Spleen (tissue), 11 donors: ENCODE data around the gene HOXA7. TPM values are rescaled to one million over a fixed set of nuclear protein-coding genes. Genes with fewer than 3 reads are reported as not detected.

ENCODE experiments used
- DNase-seq: peaks from one replicate; pipeline ENCODE4 v3.0.0-alpha.2; 2020
- H3K27ac ChIP-seq, 8 donors: fragments of 200-600 bp; sonication (generic) in 7 of 8; 1 replicate in 4 of 8; 2 replicates in 4 of 8; pipeline versions ENCODE4 v1.5.0 to v1.8.0; 2016 to 2021; ENCODE audit warnings: inconsistent platforms in 4 of 8, mild to moderate bottlenecking in 4 of 8, moderate library complexity in 1 of 8
- H3K27me3 ChIP-seq, 7 donors: fragments of 200-600 bp; sonication (generic) in 6 of 7; replicated peaks in 1 of 7; 1 replicate in 4 of 7; 2 replicates in 3 of 7; pipeline versions ENCODE4 v1.5.0 to v1.8.0; 2016 to 2021; ENCODE audit warnings: inconsistent platforms in 3 of 7, mild to moderate bottlenecking in 1 of 7
- H3K36me3 ChIP-seq, 6 donors: fragments of 200-600 bp; sonication (generic) in 5 of 6; 1 replicate in 4 of 6; 2 replicates in 2 of 6; pipeline versions ENCODE4 v1.5.0 to v1.8.0; 2016 to 2021; ENCODE audit warnings: inconsistent platforms in 2 of 6
- H3K4me1 ChIP-seq, 6 donors: fragments of 200-600 bp; sonication (generic) in 5 of 6; 1 replicate in 3 of 6; 2 replicates in 3 of 6; pipeline versions ENCODE4 v1.5.0 to v1.8.0; 2016 to 2021; ENCODE audit warnings: inconsistent platforms in 3 of 6
- H3K4me3 ChIP-seq, 8 donors: fragments of 200-600 bp; sonication (generic) in 7 of 8; 1 replicate in 4 of 8; 2 replicates in 4 of 8; pipeline versions ENCODE4 v1.5.0 to v1.8.0; 2016 to 2021; ENCODE audit warnings: inconsistent platforms in 4 of 8, mild to moderate bottlenecking in 4 of 8, moderate library complexity in 2 of 8
- H3K9me3 ChIP-seq, 8 donors: fragments of 200-600 bp; sonication (generic) in 7 of 8; 1 replicate in 4 of 8; 2 replicates in 4 of 8; pipeline versions ENCODE4 v1.5.0 to v1.8.0; 2016 to 2021; ENCODE audit warnings: inconsistent platforms in 4 of 8
- POLR2A ChIP-seq, 3 donors: fragments of 450-650 bp; IDR thresholded peaks; one replicate each; pipeline ENCODE4 v1.5.1; 2017; ENCODE audit warnings: antibody characterized with exemption in 3 of 3, mild to moderate bottlenecking in 1 of 3
- POLR2AphosphoS5 ChIP-seq, 3 donors: sonication (generic); formaldehyde crosslinking; IDR thresholded peaks; one replicate each; pipeline ENCODE4 v1.5.1; 2017; ENCODE audit warnings: antibody characterized with exemption in 3 of 3
- WGBS, 5 donors: extraction: QIAGEN DNeasy Blood & Tissue Kit in 3 of 5; methylation state at CpG; one replicate each; pipeline versions ENCODE4 v1.1.5 to v1.1.7; 2013 to 2018; 5-methylcytosine and 5-hydroxymethylcytosine counted together
- intact Hi-C: fragments of 100-400 bp; cut with DNase I; formaldehyde crosslinking; loops from one replicate; pipeline ENCODE4 v1.15.0; 2023; ENCODE audit warnings: low total_unique reads
- polyA plus RNA-seq, 3 donors: library from polyadenylated mRNA; stranded (reverse); fragments of 200-250 nt; gene quantifications; one replicate each; pipeline ENCODE4 v1.2.1, GENCODE V29; 2013
- total RNA-seq, 7 donors: library from RNA; depleted of rRNA in 3 of 7; stranded (reverse); fragments of >200 nt in 3 of 7; fragmentation: NEBNext Ultra II Directional in 4 of 7; extraction: Animal tissue kit (Norgen Biotek cat#: 25700) in 4 of 7; gene quantifications; one replicate each; pipeline versions ENCODE4 v1.1.0 to v1.2.1, GENCODE V29; 2016 to 2021
- TF ChIP-seq, protein P1 (sequence below), 11 experiments: fragments of 200-600 bp in 7 of 11; fragments of 450-650 bp in 4 of 11; sonication (generic) in 4 of 11; IDR thresholded peaks in 8 of 11; conservative IDR thresholded peaks in 3 of 11; 1 replicate in 7 of 11; 2 replicates in 4 of 11; pipeline versions ENCODE4 v1.4.0 to v1.8.0; 2016 to 2021; ENCODE audit warnings: antibody characterized with exemption in 11 of 11, inconsistent platforms in 4 of 11, mild to moderate bottlenecking in 1 of 11
- donor health status: healthy with polysubstance abuse.
- donor health status: DM: no; HTN: no; CAD: no; lungs with moderate emphysema.
- donor health status: DM: no; HTN: no; CAD: no.
- donor health status: Bipolar disorder and iron deficiency.
- donor health status: healthy.
- donor health status: DM: no; HTN: no; CAD: no.
- donor health status: DM: yes; HTN: yes; CAD: no.

The HOXA7 gene
- total and polyA plus RNA-seq, 10 donors: 0.55 to 8.0 (median 2.4) TPM

DNA sequence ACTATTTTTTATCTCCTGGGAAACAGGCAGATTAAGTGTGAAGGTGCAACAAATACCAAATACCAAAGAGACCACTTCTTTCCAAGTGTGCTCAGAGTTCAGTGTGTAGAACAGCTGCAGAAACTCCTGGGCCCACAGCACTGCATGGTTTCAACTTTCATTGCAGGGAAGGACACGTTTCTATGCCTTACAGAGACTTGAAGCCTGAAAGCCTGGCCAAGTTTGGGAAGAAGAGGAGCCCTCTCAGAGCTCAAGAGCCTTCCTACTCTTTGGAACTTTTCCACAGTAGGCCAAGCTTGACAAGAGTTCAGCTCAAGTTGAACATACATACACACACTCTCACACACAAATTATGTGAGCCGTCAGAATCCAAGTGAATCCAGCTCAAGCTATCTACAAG lies 28.4 kb downstream of the HOXA7 start:
- H3K4me3 ChIP-seq: no peak overlapping the region
- peaks cover 0 to 14% (median 0%) of the 10 kb centered on the region in 7 donors for H3K27me3 ChIP-seq
- no peak for DNase-seq
- 49 to 81% (median 69%) methylated on average over 2 of the region's 2 CpGs for WGBS, 5 donors
- no peaks in the 10 kb centered on the region for H3K36me3 ChIP-seq
- H3K4me1 ChIP-seq: peaks cover 0 to 24% (median 3%) of the 10 kb centered on the region in 6 donors
- TF ChIP-seq, protein P1, sequence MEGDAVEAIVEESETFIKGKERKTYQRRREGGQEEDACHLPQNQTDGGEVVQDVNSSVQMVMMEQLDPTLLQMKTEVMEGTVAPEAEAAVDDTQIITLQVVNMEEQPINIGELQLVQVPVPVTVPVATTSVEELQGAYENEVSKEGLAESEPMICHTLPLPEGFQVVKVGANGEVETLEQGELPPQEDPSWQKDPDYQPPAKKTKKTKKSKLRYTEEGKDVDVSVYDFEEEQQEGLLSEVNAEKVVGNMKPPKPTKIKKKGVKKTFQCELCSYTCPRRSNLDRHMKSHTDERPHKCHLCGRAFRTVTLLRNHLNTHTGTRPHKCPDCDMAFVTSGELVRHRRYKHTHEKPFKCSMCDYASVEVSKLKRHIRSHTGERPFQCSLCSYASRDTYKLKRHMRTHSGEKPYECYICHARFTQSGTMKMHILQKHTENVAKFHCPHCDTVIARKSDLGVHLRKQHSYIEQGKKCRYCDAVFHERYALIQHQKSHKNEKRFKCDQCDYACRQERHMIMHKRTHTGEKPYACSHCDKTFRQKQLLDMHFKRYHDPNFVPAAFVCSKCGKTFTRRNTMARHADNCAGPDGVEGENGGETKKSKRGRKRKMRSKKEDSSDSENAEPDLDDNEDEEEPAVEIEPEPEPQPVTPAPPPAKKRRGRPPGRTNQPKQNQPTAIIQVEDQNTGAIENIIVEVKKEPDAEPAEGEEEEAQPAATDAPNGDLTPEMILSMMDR (IDR thresholded peaks at IDR 0.05 in 8 of 11, conservative IDR thresholded peaks at IDR 0.05 in 3 of 11): no peak
- no peak for TF ChIP-seq POLR2AphosphoS5 (IDR thresholded peaks at IDR 0.05)
- TF ChIP-seq POLR2A (IDR thresholded peaks at IDR 0.05): no peak
- no peaks in the 10 kb centered on the region for H3K9me3 ChIP-seq
- intact Hi-C loops: no loop called here
- H3K27ac ChIP-seq: no peak overlapping the region

DNA sequence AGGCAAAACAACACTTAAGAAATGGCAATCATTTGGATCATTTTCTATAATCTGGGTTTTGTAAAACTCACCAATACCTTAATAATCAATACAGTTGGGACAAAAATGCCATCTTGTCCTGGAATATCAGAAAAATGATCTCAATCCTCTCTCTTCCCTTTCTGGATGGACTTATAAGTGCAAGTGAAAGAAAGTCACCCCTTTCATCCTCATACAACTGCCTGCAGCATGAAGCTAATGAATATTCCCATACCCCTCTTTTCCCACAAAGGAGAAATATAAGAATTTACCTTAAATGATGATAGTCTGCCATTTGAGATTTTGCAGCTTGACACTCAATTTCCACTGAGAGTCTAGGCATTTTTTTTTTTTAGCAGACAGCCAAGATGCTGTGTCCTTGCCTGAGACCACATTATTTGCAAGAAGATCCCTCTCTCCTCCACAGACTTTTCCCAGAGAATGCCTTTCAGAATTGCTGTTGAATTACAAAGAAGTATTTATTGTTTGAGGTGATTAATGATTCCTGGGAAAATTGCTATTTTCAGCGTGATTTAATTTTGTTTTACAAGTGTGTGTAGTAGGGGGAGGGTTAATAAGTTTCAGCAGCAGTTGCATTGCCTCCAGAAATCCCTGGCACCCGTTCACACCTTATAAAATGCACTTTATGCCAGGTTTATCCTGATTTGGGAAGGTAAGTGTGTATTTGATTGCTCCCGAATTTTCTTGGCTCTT lies 29.7 kb downstream of the HOXA7 start:
- TF ChIP-seq, protein P1 (IDR thresholded peaks at IDR 0.05 in 8 of 11, conservative IDR thresholded peaks at IDR 0.05 in 3 of 11): no peak
- TF ChIP-seq POLR2AphosphoS5 (IDR thresholded peaks at IDR 0.05): no peak
- TF ChIP-seq POLR2A (IDR thresholded peaks at IDR 0.05): no peak
- intact Hi-C loops: no loop called here
- WGBS, 5 donors: 70 to 85% (median 79%) methylated on average over 3 of the region's 3 CpGs
- Histone ChIP-seq H3K27ac (no peak overlapping the region), H3K4me1 (peaks cover 0 to 26% (median 3%) of the 10 kb centered on the region in 6 donors), H3K36me3 (no peaks in the 10 kb centered on the region), H3K9me3 (no peaks in the 10 kb centered on the region), H3K27me3 (peaks cover 0 to 14% (median 0%) of the 10 kb centered on the region in 7 donors), H3K4me3 (no peak overlapping the region)
- DNase-seq: no peak

DNA sequence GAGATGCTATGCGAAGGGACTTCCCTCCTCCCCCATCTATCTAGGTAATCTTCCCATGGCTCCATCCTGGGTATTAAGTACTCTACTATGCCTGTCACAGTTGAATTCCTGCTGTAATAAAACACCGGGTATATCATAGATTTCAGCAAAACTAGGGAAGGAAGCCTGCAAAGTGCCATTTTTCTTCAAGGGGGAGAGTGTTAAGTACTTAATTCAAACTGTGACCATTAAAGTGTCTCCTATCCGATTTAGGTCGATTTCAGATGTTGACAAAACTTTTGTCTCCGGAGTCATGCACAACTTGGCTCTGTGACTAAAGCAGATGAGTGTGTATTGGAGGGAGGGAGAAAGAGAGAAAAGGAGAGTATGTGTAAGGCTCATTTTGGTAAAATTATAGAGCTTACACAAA lies 30.5 kb downstream of the HOXA7 start:
- Histone ChIP-seq H3K9me3 (no peaks in the 10 kb centered on the region), H3K4me3 (no peak overlapping the region), H3K27me3 (peaks cover 0 to 10% (median 0%) of the 10 kb centered on the region in 7 donors), H3K27ac (no peak overlapping the region), H3K4me1 (peaks cover 0 to 18% (median 0%) of the 10 kb centered on the region in 6 donors), H3K36me3 (no peaks in the 10 kb centered on the region)
- no peak for DNase-seq
- 73 to 80% (median 77%) methylated on average over 5 of the region's 5 CpGs for WGBS, 5 donors
- intact Hi-C loops: no loop called here
- TF ChIP-seq POLR2AphosphoS5 (IDR thresholded peaks at IDR 0.05): no peak

- Histone ChIP-seq H3K4me1 (peaks cover 0 to 26% (median 0%) of the 10 kb centered on the region in 6 donors), H3K27ac (no peak overlapping the region), H3K27me3 (peaks cover 0 to 10% (median 0%) of the 10 kb centered on the region in 7 donors), H3K36me3 (no peaks in the 10 kb centered on the region), H3K9me3 (no peaks in the 10 kb centered on the region), H3K4me3 (no peak overlapping the region)
- intact Hi-C loops: no loop called here
- DNase-seq: no peak
- TF ChIP-seq POLR2AphosphoS5 (IDR thresholded peaks at IDR 0.05) (no peak), POLR2A (IDR thresholded peaks at IDR 0.05) (no peak)
- TF ChIP-seq, protein P1 (IDR thresholded peaks at IDR 0.05 in 8 of 11, conservative IDR thresholded peaks at IDR 0.05 in 3 of 11): no peak
- WGBS, 5 donors: 79 to 88% (median 86%) methylated on average over 8 of the region's 8 CpGs
Observed at GRCh38 chr7:27124902-27125689, 31.4 kb downstream of the HOXA7 start.
